Neural progenitor cell (in vitro differentiated cells): ENCODE results near the gene F8. TPM values are rescaled to one million over a fixed set of nuclear protein-coding genes. Genes with fewer than 3 reads are reported as not detected.

Experiments used
- DNase-seq: peaks from one replicate; pipeline ENCODE4 v3.0.0-alpha.2; 2016; ENCODE audit warnings: low spot score
- H2AFZ ChIP-seq: fragments of 200-600 bp; sonication (generic); replicated peaks from 2 replicates; pipeline ENCODE4 v1.6.1; 2016; ENCODE audit warnings: antibody characterized with exemption
- H3F3A ChIP-seq: fragments of 200-600 bp; sonication (generic); 2 replicates; pipeline ENCODE4 v1.6.1; 2016; ENCODE audit warnings: antibody characterized with exemption, low read depth
- H3K27ac ChIP-seq: fragments of 200-600 bp; sonication (generic); 2 replicates; pipeline ENCODE4 v1.5.1; 2016; ENCODE audit warnings: mild to moderate bottlenecking
- H3K27me3 ChIP-seq: fragments of 200-600 bp; sonication (generic); 2 replicates; pipeline ENCODE4 v1.6.1; 2016; ENCODE audit warnings: mild to moderate bottlenecking, moderate library complexity
- H3K36me3 ChIP-seq: fragments of 200-600 bp; sonication (generic); 2 replicates; pipeline ENCODE4 v1.5.1; 2016
- H3K4me1 ChIP-seq: fragments of 200-600 bp; sonication (generic); 2 replicates; pipeline ENCODE4 v1.6.1; 2016; ENCODE audit warnings: mixed run types
- H3K4me2 ChIP-seq: fragments of 200-600 bp; sonication (generic); 2 replicates; pipeline ENCODE4 v1.6.1; 2016
- H3K4me3 ChIP-seq: fragments of 200-600 bp; sonication (generic); 2 replicates; pipeline ENCODE4 v1.5.1; 2016
- H3K79me2 ChIP-seq: fragments of 200-600 bp; sonication (generic); 2 replicates; pipeline ENCODE4 v1.6.1; 2016; ENCODE audit warnings: low read depth
- H3K9ac ChIP-seq: fragments of 200-600 bp; sonication (generic); 2 replicates; pipeline ENCODE4 v1.6.1; 2016
- H3K9me3 ChIP-seq: fragments of 200-600 bp; sonication (generic); 2 replicates; pipeline ENCODE4 v1.5.1; 2016; ENCODE audit warnings: low read depth
- H4K20me1 ChIP-seq: fragments of 200-600 bp; sonication (generic); 2 replicates; pipeline ENCODE4 v1.6.1; 2016; ENCODE audit warnings: low read depth
- H3K27ac Mint-ChIP-seq: 3 replicates; pipeline ENCODE4 v1.8.0; 2021; ENCODE audit warnings: mixed read lengths
- H3K27me3 Mint-ChIP-seq: 2 replicates; pipeline ENCODE4 v1.8.0; 2022; ENCODE audit warnings: low read depth, mild to moderate bottlenecking, inconsistent platforms, moderate library complexity, mixed read lengths; ENCODE audit not compliant: insufficient read depth
- H3K36me3 Mint-ChIP-seq: 3 replicates; pipeline ENCODE4 v1.8.0; 2021; ENCODE audit warnings: mixed read lengths
- H3K4me1 Mint-ChIP-seq: 3 replicates; pipeline ENCODE4 v1.8.0; 2021; ENCODE audit warnings: mixed read lengths
- H3K4me3 Mint-ChIP-seq: 3 replicates; pipeline ENCODE4 v1.8.0; 2021; ENCODE audit warnings: mild to moderate bottlenecking, moderate library complexity, mixed read lengths
- H3K9me3 Mint-ChIP-seq: 3 replicates; pipeline ENCODE4 v1.8.0; 2020; ENCODE audit warnings: mixed read lengths
- EZH2 ChIP-seq: fragments of 200-600 bp; sonication (generic); IDR thresholded peaks from 2 replicates; pipeline ENCODE4 v1.6.1; 2017; ENCODE audit warnings: antibody characterized with exemption, mild to moderate bottlenecking, moderate library complexity
- EZH2phosphoT487 ChIP-seq: fragments of 200-600 bp; sonication (generic); IDR thresholded peaks from 2 replicates; pipeline ENCODE4 v1.6.1; 2017; ENCODE audit warnings: antibody characterized with exemption
- total RNA-seq: library from RNA; depleted of rRNA; stranded (reverse); fragments of >200 nt; gene quantifications from 2 replicates; pipeline ENCODE4 v1.2.3, GENCODE V29; 2015; ENCODE audit warnings: low replicate concordance
- TF ChIP-seq, protein P1 (sequence below): fragments of 200-600 bp; sonication (generic); IDR thresholded peaks from 2 replicates; pipeline ENCODE4 v1.5.1; 2017; ENCODE audit warnings: antibody characterized with exemption, mild to moderate bottlenecking

The F8 gene
- total RNA-seq, 1 donor from 2014 or later, result 4.8 TPM

DNA sequence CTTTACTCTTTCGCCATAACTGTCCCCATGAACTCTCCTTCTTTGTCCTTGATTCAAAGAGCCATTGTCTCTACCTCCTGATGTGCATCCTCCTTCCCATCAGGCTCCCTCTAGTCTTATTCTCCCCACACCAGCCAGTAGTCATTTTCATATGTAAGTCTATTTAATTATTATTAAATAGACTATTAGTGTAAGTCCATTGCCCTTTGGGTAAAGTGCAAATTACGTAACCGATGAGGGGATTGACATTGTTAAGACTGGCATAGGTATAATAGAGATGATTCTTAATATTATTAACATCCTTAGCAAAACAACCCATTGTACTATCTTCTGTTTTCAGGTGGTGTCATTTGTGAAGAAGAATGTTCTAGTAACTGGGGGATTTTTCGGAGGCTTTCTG, 31.7 kb upstream of the F8 start:
- H3K9me3 Mint-ChIP-seq, result peaks cover 4% of the 10 kb centered on the region
- no peak overlapping the region for H2AFZ ChIP-seq
- H3K36me3 Mint-ChIP-seq, result peaks cover 2% of the 10 kb centered on the region
- no peak overlapping the region for H3K9ac ChIP-seq
- no peaks in the 10 kb centered on the region for H4K20me1 ChIP-seq
- H3K4me1 Mint-ChIP-seq, result no peaks in the 10 kb centered on the region
- TF ChIP-seq EZH2phosphoT487, result no peak
- no peaks in the 10 kb centered on the region for H3K4me1 ChIP-seq
- H3K4me3 Mint-ChIP-seq, result no peak overlapping the region
- no peak for DNase-seq
- peaks cover 2% of the 10 kb centered on the region for H3K27me3 Mint-ChIP-seq
- H3K36me3 ChIP-seq, result no peaks in the 10 kb centered on the region
- no peaks in the 10 kb centered on the region for H3F3A ChIP-seq
- no peak overlapping the region for H3K4me2 ChIP-seq
- H3K27me3 ChIP-seq, result no peaks in the 10 kb centered on the region
- no peak overlapping the region for H3K27ac Mint-ChIP-seq
- no peak overlapping the region for H3K27ac ChIP-seq
- H3K79me2 ChIP-seq, result no peaks in the 10 kb centered on the region
- H3K4me3 ChIP-seq, result no peak overlapping the region
- no peaks in the 10 kb centered on the region for H3K9me3 ChIP-seq

DNA sequence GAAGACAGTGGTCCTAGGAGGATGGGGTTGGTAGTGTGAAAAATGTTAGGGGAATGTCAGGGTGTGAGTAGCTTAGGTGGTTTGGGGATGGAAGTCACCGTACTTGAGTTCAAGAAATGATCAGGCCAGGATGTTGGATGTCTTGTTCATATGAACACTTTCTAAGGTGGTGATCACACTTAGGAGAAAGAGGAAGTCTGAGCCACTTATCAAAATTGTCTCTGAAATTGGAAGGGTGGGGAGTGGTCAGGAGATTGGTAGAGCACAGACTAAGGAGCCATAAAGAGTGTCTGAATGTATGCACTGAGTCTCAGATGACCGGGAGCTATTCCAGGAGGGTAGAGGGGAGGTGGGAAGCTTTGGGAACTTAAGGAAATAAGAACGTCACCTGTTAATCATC, 31.1 kb upstream of the F8 start:
- peaks cover 4% of the 10 kb centered on the region for H3K9me3 Mint-ChIP-seq
- peaks cover 2% of the 10 kb centered on the region for H3K27me3 Mint-ChIP-seq

DNA sequence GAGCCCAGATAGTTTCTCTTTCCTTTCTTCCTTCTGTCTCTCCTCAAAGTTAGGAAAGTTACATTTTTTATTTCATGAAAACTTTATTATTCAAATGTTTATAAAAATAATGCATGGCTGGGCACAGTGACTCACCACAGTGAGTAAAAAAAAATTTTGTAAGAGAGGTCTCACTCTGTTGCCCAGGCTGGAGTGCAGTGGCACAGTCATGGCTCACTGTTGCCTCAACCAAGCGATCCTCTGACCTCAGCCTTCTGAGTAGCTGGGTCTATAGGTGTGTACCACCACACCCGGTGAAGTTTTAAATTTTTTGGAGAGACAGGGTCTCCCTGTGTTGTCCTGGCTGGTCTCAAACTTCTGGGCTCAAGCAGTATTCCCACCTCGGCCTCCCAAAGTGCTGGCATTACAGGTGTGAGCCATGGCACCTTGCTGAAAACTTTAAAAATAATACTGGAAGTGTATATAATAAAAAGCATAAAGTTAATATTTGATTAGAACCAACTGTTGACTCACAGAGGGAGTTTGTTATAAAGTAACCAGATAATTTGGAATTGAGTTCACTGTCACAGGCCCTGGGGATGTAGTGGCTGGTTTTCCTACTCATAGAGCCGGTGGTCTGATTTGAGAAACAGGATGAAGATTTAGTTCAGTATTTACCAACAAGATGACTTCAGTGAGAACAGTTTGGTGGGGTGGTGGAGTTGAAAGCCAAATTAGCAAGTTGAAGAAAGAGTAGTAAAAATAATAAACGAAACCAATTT, 30.4 kb upstream of the F8 start:
- no peaks in the 10 kb centered on the region for H3K9me3 ChIP-seq
- no peak overlapping the region for H3K27ac ChIP-seq
- H3K36me3 Mint-ChIP-seq, result peaks cover 2% of the 10 kb centered on the region
- no peaks in the 10 kb centered on the region for H3F3A ChIP-seq
- H3K4me3 ChIP-seq, result no peak overlapping the region
- no peaks in the 10 kb centered on the region for H3K27me3 ChIP-seq
- H3K4me2 ChIP-seq, result no peak overlapping the region
- H3K27ac Mint-ChIP-seq, result no peak overlapping the region
- H3K79me2 ChIP-seq, result no peaks in the 10 kb centered on the region
- no peaks in the 10 kb centered on the region for H3K4me1 Mint-ChIP-seq
- no peak for DNase-seq
- no peak overlapping the region for H3K4me3 Mint-ChIP-seq
- no peaks in the 10 kb centered on the region for H4K20me1 ChIP-seq
- no peak overlapping the region for H2AFZ ChIP-seq
- H3K27me3 Mint-ChIP-seq, result peaks cover 2% of the 10 kb centered on the region
- no peaks in the 10 kb centered on the region for H3K36me3 ChIP-seq
- H3K4me1 ChIP-seq, result no peaks in the 10 kb centered on the region
- TF ChIP-seq EZH2phosphoT487 (no peak), EZH2 (no peak)
- TF ChIP-seq, protein P1, sequence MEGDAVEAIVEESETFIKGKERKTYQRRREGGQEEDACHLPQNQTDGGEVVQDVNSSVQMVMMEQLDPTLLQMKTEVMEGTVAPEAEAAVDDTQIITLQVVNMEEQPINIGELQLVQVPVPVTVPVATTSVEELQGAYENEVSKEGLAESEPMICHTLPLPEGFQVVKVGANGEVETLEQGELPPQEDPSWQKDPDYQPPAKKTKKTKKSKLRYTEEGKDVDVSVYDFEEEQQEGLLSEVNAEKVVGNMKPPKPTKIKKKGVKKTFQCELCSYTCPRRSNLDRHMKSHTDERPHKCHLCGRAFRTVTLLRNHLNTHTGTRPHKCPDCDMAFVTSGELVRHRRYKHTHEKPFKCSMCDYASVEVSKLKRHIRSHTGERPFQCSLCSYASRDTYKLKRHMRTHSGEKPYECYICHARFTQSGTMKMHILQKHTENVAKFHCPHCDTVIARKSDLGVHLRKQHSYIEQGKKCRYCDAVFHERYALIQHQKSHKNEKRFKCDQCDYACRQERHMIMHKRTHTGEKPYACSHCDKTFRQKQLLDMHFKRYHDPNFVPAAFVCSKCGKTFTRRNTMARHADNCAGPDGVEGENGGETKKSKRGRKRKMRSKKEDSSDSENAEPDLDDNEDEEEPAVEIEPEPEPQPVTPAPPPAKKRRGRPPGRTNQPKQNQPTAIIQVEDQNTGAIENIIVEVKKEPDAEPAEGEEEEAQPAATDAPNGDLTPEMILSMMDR, result no peak
- H3K9me3 Mint-ChIP-seq, result peaks cover 4% of the 10 kb centered on the region
- no peak overlapping the region for H3K9ac ChIP-seq

More for the DNA sequence above, 31.1 kb upstream of the F8 start:
- H3K27ac ChIP-seq, result no peak overlapping the region
- H3K9ac ChIP-seq, result no peak overlapping the region
- no peaks in the 10 kb centered on the region for H4K20me1 ChIP-seq
- H3F3A ChIP-seq, result no peaks in the 10 kb centered on the region
- no peak for DNase-seq
- H3K4me1 ChIP-seq, result no peaks in the 10 kb centered on the region
- H3K36me3 ChIP-seq, result no peaks in the 10 kb centered on the region
- H3K9me3 ChIP-seq, result no peaks in the 10 kb centered on the region
- no peaks in the 10 kb centered on the region for H3K4me1 Mint-ChIP-seq
- H3K79me2 ChIP-seq, result no peaks in the 10 kb centered on the region
- H3K27ac Mint-ChIP-seq, result no peak overlapping the region
- no peak overlapping the region for H2AFZ ChIP-seq
- H3K4me3 ChIP-seq, result no peak overlapping the region
- TF ChIP-seq, protein P1, result no peak
- TF ChIP-seq EZH2 (no peak), EZH2phosphoT487 (no peak)
- no peak overlapping the region for H3K4me3 Mint-ChIP-seq
- H3K4me2 ChIP-seq, result no peak overlapping the region
- H3K36me3 Mint-ChIP-seq, result peaks cover 2% of the 10 kb centered on the region
- H3K27me3 ChIP-seq, result no peaks in the 10 kb centered on the region

DNA sequence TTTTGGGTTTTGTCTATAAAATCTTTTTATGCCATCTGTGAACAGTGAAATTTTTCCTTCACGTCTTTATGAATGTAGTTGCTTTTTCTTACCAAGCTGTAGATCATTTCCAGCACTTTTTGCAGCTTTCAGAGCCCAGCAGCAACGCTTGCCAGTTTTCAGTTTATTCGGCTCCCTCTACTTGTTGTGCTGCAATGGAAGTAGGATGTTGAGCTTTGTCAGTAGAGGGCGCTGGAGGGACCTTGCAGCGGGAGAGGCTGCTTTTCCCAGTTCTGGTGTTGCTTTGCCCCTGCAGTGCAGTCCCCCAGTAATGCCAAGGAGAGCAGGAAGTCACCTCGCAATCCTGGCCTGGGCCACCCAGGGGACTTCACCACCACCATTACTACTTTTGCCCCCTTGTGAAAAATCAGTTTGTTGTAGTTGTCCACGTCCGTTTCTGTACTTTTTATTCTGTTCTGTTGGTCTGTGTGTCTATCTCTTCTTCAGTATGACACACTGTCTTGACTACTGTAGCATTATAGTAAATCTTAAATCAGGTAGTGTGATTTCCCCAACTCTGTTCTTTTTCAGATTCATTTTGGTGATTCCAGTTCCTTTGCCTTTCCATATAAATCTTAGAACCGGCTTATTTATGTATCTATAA, 26.6 kb upstream of the F8 start:
- H3K4me1 ChIP-seq, result no peaks in the 10 kb centered on the region
- H3K36me3 Mint-ChIP-seq, result peaks cover 4% of the 10 kb centered on the region
- no peaks in the 10 kb centered on the region for H3K27me3 ChIP-seq
- no peak overlapping the region for H3K9ac ChIP-seq
- peak; percentile 73 for DNase-seq
- no peak overlapping the region for H3K4me3 ChIP-seq
- H3F3A ChIP-seq, result no peaks in the 10 kb centered on the region
- H3K27ac ChIP-seq, result no peak overlapping the region
- H3K4me2 ChIP-seq, result no peak overlapping the region
- H3K9me3 Mint-ChIP-seq, result peaks cover 4% of the 10 kb centered on the region
- TF ChIP-seq, protein P1, result peak; percentile 65
- TF ChIP-seq EZH2 (no peak), EZH2phosphoT487 (no peak)
- no peaks in the 10 kb centered on the region for H3K9me3 ChIP-seq
- no peaks in the 10 kb centered on the region for H3K4me1 Mint-ChIP-seq
- H3K79me2 ChIP-seq, result no peaks in the 10 kb centered on the region
- H3K36me3 ChIP-seq, result no peaks in the 10 kb centered on the region
- no peaks in the 10 kb centered on the region for H4K20me1 ChIP-seq
- peaks cover 2% of the 10 kb centered on the region for H3K27me3 Mint-ChIP-seq
- no peak overlapping the region for H3K4me3 Mint-ChIP-seq
- H3K27ac Mint-ChIP-seq, result no peak overlapping the region
- H2AFZ ChIP-seq, result no peak overlapping the region
